Kasumi-1 (cell line): ENCODE measurements around the gene CCDC102A.

Source experiments
- DNase-seq, 2 experiments: peaks; one replicate each; lab custom pipeline; 2025; lab: John Stamatoyannopoulos, UW

CCDC102A gene

DNA sequence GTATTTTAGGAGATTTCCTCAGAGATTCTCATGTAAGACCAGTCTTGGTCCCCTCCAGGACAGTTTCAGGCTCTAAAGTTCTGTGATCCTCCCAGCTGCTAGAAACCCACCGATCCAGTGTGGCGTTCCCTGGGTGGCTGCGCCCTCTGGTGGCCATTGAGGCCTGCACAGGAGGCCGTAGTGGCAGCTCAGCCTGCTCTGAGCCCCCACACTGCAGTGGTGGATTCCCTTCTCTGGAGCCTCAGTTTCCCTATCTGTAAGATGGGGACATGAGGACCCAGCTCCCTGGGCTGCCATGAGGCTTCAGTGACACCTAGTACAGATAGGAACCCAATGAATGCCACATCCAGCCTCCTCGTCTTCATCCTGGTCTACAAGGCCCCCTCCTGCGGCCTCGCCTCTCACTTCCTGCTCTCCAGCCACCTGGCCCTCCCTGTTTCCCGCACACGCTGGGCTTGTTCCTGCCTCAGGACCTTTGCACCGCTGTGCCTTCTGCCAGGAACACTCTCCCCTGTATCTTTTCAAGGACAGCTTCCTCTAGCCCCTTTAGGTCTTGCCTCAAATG lies 16.5 kb downstream of the CCDC102A start:
- peak; percentile 33 to 60 for DNase-seq

DNA sequence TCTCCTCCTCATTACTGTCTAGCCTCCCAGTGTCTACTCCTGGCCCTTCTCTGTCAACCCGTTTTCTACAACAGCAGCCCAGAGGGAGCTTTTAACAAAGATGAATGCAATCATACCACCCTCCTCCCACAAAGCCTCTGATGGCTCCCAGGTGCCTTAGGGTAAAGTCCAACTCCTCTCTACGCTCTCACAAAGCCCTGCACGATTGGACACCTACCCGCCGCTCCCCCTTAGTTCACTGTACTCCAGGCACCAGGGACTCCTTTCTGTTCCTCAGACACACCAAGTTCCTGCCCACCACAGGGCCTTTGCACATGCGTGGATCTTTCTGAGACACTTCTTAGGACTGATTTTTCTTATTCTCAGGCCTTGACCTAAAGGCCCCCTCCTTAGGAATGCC lies 17.4 kb downstream of the CCDC102A start:
- DNase-seq: no peak

DNA sequence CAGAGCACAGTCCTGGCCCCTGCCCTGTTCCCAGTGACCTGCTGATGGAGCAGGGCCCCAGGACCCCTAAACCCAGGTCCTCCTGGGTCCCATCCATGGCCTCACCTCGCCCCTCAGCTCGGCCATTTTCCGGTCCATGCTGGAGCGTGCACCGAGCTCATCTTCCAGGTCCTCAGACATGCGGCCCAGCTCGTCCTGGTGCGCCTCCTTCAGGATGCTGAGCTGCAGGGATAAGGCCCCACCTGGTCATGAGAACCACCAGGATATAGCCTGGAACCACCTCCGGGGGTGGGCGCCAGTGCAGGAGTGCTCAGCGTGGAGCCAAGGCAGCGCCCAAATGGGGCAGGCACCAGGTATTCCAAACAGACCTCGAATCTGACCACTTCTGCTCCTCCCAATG lies 17.9 kb downstream of the CCDC102A start:
- no peak for DNase-seq

DNA sequence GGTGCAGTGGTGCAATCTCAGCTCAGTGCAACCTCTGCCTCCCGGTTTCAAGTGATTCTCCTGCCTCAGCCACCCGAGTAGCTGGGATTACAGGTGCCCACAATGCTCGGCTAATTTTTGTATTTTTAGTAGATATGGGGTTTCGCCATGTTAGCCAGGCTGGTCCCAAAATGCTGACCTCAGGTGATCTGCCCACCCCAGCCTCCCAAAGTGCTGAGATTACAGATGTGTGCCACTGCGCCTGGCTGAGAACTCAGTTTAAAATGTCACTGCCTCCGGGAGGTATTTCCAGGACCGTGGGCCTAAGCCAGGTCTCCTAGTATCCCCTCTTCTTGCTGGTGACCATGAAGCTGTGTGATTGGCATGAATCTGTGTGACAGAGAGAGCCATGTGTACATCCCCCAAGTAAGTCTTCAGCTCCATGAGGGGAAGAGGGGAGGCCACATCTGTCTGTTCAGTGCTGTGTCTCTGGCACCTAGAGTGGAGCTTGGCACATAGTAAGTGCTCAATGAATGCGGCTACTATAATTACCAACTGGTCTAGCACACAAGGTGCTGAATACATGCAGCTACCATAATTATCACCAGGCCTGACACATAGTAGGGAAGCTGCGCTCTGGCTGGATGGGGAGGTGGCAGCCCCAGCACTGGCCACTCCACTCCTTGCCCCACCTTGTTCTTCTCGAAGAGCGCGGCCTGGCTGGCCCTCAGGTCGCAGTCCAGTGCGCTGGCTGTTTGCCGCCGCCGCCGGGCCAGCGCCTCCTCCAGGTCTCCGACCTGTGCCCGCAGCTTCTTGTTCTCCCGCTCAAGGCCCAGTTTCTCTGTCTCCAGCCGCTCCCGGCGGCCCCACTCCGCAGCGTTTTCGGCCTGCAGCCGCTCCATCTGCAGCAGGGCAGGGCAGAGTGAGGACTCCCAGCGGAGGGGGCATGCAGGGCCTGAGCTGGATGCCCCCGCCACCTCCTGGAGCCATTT lies 18.7 kb downstream of the CCDC102A start:
- no peak for DNase-seq

DNA sequence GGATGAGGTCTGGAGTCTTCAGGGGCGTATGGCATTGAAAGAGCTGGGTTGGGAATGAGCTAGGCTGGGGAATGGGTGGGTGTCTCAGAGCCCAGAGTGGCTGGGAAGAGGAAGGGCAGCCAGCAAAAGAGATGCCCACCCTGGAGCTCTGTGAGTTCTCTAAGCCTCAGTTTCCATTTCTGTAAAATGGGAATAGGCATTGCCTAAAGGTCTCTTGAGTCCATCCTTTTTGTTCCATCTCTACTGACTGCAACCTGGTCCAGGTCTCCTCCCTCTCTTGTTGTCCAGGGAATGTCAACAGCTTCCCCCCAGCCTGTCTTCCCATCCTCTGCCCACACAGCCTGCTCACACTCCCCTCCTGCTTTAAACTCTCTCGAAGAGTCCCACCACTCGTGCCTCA lies 19.6 kb downstream of the CCDC102A start:
- DNase-seq: no peak

DNA sequence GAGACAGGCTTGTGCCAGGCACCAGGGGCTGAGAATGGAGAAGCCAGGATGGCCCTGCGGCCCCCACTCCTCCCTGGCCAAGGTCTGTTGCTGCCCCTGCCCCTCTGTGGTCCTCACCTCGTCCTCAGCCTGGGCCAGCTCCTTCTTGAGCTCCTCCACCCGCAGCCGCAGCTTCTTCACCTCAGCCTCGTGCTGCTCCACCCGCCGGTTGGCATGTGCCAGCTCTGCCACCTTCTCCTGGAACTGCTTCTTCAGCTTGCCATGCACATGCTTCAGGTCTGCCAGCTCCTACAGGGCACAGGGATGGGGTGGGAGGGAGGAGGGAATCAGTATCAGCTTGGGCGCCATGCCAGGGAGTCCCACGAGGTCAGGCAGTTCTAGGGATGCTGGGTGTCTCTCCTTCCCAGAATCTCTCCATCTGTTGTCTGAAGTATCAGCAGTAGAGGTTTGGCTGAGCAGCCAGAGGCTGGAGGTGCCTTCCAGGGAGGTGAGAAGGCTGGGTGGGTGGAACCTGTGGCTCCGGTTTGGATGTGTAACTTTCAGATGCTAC lies 20.1 kb downstream of the CCDC102A start:
- DNase-seq: no peak

DNA sequence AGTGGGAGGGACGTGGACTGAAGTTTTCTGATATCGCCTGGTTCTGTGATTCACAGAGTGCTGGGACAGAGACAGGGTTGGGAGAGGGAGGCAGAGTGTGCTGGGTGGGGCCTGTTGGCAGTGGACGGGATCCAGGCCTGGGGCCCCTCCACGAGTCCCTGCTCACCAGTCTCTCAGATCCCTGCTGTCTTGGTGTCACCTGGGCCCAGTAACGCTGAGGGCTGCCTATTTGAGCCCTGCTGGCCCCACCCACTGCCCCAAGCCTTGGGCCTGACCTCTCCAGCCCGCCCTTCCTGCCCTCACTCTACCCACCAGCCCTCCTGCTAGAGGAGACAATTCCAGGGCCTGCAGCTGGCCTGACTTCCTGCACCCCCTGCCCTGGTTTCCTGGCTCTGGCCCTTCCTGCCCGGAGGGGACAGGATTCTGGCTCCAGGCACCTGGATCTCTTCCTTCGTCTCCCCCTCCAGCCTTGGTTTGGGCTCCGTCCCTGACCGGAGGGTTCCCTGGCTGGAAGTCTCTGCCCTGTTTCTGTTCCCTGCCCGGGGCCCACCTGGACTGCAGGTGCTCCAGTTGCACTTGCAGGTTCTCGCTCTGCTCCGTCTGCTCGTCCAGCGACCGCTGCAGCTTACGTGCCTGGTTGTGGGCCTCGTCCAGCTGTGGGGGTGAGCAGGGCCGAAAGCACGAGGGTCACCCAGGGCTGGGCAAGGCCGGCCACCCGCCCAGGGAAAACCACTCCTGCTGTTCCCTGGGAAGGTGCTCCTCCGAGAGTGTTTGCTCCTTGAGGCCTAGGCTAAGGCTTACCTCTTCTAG lies 21.4 kb downstream of the CCDC102A start:
- DNase-seq: no peak

DNA sequence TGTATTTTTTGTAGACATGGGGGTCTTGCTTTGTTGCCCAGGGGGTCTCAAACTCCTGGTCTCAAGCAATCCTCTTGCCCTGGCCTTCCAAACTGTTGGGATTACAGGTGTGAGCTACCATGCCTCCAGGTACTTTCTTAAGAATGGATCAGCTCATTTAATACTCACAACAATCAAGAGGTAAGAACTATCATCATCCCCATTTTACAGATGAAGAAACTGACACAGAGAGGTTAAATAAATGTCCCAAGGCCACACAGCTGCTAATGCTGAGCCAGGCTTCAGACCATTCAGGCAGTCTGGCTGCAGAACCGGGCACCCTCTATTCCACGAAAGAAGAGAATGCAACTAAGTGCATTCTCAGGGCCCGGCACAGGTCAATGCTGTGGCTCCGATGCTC lies 22.0 kb downstream of the CCDC102A start:
- no peak for DNase-seq

DNA sequence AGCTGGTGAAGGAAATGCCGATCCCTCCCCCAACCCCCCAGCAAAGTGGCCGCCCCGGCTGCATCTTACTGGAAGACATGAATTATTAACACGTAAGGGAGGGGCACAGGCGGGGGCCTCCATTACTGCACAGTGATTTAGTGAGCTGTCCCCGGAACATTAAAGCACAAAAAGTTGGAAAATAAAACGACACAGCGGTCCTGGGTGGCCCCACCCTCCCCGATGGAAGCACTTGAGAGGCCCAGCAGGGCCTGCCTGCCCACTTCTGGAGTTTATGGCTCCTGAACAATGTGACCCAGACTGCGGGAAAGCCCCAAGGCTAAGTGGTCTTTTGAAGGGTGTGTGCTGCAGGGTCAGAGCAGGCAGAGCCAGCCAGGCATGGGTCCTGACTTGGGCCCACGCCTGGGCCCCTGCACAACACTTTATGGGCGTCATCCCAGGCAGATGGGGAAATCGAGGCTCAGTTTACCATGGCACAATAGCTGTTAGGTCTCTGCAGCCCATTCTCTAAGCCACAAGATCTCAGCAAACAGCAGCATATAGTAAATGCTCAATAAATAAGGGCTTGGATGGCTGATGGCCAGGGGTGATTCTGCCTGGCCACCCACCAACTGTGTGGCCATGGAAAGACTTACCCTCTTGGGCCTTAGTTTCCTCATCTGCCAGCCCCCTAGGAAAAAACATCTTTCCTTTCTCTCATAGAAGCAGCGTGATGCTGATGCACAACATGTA lies 22.8 kb downstream of the CCDC102A start:
- DNase-seq: no peak

DNA sequence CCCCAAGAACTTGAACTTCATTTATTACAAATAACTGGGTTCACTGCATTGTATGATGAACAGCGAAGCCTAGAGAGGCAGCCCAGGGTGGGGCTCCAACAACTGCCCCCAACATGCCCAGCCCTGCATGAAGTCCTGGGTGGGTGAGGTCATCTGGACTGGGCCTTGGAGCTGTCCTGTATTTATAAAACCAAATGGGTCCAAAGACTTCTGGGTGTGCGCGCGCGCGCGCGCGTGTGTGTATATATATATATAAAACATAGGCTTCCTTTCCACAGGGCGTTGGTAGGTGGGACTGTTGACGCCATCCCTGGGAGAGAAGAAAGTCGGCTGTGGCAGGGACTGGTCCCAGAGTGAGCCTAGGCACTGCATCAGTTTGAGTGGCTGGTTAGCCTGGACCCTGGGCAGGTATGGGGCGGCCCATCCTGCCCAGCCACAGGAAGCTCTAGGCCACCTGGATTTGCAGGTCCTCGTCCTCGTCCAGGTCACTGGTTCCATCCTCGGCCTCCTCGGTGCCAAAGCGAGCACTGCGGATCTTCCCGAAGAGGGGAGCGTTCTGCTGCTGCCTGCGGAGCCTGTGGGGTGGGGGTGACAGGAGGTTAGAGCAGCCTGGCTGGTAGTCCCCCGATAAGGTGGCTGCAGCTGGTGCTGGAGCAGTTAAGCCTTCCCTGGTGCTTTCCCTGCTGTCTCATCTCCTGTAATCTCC lies 23.9 kb downstream of the CCDC102A start:
- DNase-seq: no peak

DNA sequence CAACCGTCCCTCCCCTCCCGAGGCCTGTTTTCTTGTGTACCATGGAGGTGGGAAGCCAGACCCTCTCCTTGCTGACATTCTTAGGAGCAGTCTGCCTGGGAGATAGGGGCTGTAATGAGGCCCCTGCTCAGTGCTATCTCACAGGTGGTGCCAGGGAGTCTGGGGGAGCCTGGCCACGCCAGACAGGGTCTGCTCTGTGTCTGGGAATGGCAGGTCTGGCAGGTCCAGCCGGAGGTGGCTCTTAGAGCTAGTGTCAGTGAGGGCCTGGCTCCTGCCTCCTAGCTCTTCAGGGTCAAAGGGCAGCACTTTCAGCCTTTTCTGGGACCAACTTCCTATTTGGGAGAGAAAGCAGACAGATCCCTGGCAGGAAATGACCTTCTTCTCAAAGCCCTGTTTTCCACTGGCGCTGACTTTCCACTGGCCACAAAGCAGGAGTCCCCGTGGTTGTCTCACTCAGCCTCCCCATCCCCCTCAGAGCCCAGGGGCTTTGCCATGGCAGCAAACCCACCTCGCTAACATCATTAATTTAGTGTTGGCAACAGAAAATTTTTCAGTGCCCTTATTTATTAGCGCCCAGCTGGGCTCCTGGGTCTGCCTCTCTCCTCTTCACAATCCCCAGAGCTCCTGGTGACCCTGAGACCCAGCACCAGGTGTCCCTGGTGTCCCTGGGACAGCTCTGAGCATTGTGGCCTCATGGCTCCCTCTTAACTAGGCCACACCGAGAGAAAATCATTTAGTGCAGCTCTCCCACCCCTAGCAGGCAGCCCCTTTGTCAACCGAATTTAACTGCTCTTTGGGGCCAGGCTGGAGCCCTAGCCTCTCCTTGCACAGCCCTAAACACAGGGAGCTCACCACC lies 26.1 kb downstream of the CCDC102A start:
- DNase-seq: no peak

DNA sequence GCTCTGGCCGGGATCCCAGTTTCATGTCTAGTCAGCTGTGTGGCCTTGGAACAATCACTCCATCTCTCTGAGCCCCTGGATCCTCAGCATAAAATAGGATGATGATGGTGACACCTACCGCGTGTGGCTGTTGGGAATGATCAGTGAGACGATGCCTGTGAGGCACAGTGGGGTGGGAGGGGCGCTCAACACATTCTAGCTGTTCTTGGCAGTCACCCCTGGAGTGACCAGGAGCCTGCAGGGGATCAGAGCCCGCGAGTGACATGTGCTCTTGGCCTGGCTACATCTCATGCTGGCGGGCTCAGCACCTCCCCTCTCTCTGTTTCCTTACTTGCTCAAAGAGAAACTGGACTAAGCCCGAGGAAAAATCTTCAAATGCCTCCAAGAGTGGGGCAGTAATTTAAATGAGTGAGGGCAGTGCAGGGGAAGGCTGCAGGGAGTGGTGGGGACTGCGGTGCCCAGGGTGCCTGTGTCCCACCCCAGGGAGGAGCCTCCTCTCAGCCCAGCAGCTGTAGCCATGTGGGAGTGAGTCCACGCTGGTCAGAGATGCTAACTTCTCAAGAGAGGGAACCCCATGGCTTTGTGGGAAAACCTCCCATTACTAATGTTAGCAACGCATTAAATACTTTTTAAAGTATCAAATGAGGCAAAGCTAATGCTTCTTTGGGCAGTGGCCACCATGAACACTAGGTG lies 27.0 kb downstream of the CCDC102A start:
- DNase-seq: no peak

DNA sequence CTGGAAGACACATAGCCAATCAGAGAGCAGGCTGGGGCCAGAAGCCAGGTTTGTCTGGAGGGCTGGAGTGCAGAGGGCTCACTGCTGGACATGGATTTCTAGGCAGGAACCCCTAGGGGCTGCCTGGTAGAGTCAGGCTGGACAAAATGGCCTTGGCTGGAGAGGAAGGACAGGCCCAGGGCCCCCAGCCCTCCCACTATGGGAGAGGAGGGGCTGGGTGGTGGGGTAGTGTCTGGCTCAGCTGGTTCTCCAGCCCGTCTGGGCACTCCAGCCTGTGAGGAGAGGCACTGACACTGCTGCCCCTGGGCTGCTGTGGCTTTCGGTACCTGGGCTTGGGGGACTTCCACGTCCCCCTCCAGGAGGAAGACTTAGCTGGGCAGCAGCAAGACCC lies 28.3 kb downstream of the CCDC102A start:
- DNase-seq: no peak

DNA sequence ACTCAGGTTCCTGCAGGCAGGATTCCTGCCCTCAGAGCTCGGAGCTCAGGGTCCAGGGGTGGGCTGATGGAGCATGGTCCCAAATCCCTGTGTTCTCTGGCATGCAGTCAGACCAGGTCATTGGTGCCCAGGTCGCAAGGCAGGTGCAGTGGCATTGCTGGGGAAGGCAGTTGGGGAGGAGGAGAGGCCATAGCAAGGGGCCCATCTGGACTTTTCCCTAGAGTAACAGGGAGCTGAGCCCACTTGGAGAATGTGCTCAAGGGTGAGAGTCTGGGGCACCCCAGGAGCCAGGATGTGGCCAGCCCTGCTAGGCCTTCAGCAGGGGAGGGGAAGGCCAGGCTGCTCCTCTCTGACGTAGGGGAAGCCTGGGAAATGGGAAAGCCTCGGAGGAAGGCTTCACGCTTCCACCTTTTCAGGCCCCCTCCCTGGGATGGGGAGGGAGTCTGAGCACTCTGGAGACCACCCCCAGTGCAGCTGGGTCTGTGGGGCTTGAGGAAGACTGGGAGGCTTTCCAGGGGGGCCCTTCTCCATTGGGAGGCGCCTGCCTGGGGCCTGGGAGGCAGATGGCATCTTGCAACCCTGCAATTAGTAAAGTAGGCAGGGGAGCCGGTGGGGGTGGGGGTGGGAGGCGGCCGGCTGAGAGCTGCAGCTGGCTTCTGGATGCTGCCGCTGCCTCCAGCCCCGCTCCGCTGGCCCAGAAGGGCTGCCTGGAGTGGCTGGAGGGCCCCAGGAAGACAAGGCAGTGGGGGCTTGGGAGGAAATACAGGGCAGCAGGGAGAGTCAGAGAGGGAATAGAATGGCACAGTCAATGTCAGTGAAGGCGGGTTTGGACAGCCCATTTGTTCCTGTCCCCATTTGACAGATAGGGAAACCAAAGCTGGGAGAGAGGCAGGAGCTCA lies 29.0 kb downstream of the CCDC102A start:
- no peak for DNase-seq

DNA sequence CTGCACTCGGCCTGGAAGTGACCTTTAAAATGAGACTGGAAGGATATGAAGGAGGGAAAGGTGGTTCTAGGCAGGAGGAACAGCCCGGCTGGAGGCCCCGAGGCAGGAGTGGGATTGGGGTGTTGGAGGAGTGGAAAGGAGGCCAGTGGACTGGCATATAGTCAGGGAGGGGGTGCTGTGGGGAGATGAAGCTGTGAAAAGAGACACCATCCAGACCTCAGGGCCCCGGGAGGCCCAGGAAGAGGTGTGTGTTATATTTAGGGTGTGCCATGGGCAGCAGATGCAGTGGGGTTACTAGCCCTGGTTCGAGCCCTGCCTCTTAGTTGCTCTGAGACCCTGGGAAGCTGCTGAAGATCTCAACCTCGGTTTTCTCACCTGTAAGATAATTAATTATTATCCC lies 31.2 kb downstream of the CCDC102A start:
- DNase-seq: no peak

DNA sequence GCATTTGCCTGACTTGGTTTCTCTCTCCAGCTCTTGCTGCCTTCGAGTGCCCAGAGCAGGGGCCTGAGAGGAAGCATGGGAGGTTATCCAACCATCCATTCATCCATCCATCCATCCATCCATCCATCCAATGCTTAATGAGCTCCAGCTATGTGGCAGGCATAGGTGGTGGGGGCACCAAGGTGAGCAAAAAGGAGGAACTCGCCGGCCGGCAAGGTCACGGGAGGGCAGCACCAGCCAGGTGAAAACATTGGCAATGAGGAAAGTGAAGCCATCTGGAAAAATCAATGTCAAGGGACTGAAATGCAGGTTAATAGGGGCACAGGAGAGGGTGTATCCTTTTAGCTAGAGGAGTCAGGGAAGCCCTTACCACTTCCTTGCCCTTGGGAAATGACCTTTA lies 31.9 kb downstream of the CCDC102A start:
- no peak for DNase-seq

DNA sequence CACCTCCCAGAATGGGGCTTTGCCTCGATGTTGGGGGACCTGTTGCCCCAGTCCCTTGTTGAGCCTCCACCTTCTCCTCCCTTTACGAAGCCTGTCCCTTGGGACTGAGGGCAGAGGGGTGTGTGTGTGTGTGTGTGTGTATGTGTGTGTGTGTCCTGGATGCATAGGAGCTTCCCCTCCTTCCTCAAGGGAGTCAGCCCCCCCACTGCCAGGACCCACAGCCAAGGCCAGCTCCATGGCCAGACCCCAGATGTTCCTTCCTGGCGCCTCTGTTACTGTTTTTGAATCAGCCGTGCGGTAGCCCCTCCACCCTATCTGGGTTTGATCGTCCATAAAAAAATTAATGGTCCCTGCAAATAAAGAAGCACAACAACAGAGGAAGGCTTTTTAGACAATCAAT lies 32.4 kb downstream of the CCDC102A start:
- DNase-seq: no peak

DNA sequence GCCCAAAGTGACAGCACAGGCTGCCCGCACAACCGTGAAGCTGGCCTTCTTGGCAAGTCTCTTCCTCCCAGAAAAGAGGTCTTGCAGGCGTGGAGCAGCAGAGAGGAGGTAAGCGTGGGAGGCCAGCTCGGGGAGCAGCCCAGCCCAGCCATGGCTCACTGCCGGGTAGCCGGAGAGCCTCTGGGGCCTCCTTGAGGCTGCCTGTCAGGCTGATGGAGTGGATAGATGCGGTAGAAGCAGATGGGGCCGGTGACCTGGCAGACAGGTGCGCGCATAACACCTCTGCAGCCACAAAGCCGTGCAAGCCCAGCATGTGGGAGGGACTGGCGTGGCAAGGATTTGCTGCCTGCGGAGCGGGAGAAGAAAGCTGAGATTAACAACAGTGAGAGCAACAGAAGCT lies 33.0 kb downstream of the CCDC102A start:
- no peak for DNase-seq
